DMS53 treated with DMSO at 0.1 percent for 48 hours (cell line): ENCODE results near the gene KCNC1.

Source experiments
- DNase-seq: peaks from one replicate; lab custom pipeline; 2025; ENCODE audit not compliant: unreplicated experiment; lab: John Stamatoyannopoulos, UW

The KCNC1 gene

DNA sequence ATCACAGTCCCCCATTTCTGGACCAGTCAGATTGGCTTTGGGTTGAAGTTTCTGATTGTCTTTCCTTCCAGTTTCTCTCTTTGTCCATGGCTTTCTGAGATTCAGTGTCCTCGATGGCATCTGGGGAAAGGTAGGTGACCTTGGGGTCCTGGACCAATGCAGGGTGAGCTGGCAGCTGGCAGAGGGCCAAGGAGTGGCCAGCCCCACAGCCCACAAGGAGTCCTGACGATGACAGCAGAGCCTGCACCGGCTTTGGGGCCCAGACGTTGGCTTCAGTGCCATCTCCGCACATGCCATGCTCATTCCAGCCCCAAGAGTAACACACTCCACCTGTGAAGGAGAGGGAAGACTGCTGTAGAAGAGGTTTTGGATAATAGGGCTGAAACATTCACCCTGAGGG, 53.5 kb downstream of the KCNC1 start:
- DNase-seq: no peak

DNA sequence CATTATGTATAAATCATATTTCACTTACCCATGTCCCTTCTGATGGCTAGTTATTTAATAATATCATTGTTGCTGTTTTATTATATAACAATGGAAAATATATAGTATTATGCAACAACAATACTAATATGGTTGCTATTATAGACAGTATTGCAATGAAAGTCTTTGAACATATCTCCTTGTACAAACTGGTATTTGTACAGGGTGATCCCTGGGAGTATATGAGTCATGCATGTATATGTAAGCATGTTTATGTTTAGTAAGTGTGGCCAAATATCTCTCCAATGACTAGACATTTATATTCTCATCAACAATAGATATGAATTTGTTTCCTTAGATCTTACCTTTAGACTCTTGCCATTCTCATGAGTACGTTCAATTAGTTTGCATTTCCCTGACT, 55.9 kb downstream of the KCNC1 start:
- DNase-seq: peak; percentile 64

DNA sequence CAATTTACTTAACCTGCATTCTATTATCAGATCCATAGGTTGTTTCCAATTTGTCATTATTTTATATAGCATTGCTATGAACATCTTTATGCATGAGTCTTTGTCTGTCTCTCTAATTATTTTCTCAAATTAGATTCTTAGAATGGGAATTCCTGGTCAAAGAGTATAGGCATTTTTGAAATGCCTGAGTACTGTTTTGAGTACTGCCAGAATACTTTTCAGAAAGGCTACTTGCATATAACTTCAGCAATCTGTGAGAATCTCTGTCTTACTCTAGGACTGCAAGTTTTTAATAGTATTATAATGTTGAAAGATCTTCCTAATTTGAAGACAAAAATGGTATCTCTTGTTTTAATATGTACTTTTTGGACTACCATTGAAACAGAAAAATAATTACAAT, 56.6 kb downstream of the KCNC1 start:
- no peak for DNase-seq

DNA sequence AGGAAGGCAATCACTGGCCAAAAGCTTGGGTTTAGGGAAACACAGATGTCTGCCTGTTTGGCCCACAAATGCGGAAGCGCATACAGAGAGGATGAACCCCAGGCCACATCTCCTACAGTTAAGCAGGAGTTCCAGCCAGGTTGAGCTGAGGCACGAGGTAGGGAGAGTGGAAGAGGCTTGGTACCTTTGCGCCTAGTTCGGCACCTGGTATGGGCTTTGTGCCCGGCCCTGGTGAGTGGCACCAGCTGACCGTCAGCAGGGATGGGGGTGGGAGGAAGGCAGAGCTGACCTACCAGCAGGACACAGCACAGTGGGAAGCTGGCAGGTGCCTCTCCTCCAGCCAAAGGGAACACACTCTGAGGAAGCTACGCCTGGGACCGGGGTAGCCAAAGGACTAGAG, 57.6 kb downstream of the KCNC1 start:
- no peak for DNase-seq

DNA sequence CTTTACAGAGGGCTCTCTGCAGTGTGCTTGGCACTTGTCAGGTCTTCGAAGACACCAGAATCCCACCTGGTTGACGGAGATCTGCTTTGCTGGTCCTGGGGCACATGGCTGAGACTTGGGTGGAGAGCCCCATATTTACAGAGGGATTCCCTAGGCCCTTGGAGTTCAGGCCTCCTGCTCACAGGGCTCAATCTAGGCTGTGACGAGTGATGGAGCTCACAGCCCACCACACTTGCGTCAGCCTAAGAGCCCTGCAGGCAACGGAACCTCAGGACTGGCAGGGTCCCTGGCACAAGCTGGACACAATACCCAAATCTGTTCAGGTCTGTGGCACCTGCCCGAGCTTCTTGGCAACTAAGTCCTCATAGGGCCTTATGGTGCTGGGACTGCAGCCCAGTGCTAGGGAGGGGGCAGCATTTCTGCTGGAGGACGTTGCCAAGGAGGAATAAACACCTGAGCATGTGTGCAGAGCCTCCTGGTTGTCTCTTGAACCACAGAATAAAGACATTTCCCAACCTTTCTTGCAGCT, 59.1 kb downstream of the KCNC1 start:
- no peak for DNase-seq

DNA sequence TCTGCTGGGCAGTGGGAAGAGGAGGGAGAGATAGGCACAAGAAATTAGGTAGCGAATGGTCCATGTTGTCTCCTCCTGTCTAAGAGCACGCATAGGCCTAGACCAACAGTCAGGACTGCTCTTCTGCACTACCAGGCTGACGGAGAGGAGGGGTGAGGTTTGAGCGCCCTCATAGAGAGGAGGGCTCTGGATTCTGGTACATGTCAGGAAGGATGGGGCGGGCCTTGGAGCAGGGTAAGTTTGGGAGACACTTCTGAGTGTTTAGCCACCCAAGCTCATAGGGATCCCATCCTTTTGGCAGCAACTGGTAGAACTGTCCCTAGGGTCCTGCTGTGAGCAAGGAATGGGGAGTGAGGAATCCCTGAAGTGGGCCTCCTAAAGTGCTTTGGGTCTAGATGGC, 60.4 kb downstream of the KCNC1 start:
- DNase-seq: no peak

DNA sequence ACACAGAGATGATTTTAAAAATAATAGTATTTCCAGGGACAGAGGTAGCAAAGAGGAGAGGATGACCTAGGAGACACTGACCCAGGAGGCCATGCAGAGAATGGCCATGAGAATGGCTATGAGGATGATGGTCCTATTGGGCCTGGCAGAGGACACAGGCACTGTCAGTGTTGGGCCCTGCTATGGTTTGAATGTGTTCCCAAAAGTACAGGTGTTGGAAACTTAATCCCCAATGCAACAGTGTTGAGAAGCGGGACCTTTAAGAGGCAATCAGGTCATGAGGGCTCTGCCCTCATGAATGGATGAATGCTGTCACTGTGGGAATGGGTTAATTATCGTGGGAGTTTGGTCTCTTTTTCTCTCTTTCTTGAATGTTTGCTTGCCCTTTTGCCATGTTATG, 61.6 kb downstream of the KCNC1 start:
- no peak for DNase-seq

DNA sequence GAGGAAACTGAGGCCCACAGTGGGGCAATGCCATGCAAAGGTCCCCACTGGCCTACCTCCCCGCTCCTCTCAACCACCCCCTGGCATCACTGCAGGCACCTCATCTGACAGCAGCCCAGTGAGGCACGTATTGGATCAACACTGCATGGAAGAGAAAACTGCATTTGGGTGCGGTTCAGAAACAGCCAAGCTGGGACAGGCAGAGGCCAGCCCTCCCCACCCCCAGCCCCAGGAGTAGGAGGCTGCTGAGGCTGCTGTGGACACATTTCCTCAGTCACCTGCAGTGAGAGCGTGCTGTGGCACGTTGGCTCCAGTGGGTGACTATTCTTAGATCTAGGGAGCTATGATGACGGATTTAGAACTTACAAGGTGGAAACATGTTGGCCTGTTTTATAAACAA, 63.7 kb downstream of the KCNC1 start:
- no peak for DNase-seq

DNA sequence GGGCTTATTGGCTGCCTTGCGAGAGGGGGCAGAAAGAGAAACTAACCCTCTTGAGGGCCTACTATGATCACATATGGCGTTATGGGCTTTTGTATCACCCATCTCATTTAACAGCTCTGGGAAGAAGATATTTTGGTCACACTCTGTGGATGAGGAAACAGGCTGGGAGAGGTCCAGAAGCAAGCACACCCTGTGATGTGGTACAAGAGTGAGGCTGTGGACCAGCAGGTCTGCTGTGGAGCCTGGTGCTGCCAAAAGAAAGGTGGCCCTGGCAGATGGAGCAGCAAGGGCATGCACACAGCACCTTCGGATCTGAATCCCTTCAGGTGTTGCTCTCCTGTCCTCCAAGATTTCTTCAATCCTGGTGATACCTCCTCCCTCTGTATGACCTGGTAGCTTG, 64.1 kb downstream of the KCNC1 start:
- DNase-seq: no peak

DNA sequence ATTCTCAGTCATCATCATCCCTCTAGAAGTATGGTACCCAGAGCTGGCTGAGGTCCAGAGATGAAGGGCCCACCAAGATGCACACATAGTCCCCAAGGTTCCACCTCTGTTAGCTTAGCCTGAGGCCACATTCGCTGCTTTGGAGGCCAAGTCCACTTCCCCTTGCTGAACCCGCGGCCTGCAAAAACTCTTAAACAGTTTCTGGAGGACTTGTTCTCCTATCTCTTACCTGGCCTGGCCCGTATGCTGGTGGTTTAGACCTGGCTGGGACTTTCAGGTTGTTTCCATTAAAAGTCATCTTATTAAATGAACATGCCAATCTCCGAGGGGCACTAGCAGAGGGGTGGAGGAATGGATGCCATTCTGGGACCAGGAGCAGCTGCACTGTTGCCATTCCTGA, 64.6 kb downstream of the KCNC1 start:
- no peak for DNase-seq

DNA sequence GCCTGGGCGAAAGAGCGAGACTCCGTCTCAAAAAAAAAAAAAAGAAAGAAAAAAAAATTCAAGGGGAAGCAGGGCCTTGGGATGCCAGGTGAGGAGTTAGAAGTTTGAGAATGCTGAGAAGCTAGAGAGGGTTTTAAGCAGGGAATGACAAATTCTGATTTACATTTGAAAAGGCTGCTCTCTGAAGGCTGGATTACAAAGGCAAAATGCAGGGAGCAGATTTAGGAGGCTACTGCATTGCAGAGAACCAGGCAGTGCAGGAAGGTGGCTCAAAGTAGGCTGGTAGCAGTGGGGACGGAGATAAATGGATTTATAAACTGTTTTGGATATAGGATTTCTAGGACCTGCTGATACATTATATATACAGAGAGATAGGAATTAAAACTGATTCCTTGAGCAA, 66.6 kb downstream of the KCNC1 start:
- no peak for DNase-seq

DNA sequence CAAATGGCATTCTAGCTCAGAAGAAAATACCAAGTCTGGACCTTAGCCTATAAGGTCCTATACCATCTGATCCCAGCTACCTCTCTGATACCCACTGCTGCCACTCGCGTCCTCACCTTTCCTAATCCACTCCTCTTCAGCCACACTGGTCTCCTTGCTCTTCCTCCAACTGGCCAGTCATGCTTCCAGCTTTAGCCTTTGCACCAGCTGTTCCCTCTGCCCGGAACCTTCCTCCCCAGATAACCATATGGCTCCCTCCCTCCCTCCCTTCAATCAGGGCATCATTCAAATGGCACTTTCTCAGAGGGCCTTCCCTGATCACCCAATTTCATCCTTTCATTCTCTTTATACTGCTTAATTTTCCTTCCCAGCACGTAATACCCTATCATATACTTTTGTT, 67.9 kb downstream of the KCNC1 start:
- no peak for DNase-seq

DNA sequence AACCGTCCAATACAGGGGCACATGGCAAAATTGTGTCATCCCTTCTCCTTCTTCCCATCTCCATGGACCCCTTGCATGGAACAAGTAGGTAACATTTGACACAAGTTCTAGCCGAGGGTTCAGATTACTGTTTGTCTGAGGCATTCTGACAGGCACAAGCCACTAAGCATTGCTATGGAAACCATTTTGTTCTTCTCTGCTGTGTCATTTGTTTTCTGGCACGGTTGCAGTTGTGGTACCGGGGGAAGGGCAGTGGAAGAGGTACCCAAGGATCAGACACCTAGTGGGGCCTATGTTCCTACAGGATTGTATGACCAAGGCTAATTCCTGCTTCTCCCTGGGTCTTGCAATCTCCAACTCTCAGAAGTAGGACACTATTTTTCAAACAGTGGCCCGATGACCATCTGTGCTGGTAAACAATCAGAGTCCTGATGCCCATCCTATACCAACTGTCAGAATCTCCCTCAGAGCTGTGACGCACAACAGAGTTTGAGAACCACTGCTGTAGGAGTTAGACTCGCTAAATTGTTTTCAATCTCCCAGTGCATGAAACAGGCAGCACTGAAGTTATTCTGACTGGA, 69.3 kb downstream of the KCNC1 start:
- no peak for DNase-seq

DNA sequence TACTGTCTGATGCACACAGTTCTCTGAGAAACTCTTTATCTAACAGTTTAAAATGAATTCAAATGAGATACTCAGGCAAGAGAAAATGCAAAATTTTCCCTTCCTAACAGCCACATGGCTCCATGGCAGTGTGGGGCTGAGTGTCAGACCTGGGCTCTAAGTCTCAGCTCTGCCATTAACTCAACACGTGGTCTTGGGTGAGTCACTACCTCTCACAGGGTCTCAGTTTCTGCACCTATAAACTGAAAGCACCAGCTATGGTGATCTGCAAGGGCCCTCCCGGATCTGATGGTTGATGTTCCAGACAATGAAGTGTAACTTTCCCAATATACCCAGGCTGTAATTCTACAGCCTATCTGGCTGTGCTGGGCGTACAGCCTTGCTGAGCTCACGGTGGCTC, 70.5 kb downstream of the KCNC1 start:
- DNase-seq: no peak

DNA sequence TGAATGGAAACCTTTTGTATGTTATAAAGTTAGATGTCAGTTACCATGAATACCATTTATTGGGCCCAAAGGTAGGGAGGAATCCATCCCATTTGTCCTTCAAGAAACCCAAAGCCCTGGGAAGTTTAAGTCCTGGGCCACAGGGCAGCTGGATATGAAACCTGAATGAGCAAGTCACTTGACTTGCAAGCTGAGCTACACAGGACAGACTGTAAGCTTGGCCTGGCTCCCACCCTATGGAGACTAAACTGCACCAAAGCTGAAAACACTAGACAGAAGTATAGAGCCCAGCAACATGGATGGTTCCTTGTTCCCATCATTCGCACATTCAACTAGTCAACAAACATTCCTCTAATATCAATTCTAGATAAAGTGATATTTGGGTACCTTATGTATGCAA, 71.3 kb downstream of the KCNC1 start:
- no peak for DNase-seq

DNA sequence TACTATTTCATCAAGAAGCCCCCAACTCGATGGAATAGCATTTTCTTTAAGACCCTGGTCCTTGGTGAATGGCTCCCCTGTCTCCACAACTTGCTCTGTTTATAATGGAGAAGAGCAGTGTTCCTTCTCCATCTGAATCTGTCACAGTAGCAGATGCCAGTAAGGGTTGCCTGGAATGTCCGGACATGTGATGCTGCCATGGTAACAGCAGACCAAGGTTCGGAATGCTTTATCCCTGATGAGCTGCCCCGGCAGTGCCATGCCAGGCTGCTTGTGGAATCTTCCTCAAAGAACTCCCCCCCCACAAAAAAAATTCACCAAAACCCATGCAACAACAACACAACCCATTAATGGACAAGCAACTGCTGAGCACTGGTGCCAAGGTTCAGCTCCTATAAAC, 72.5 kb downstream of the KCNC1 start:
- no peak for DNase-seq

DNA sequence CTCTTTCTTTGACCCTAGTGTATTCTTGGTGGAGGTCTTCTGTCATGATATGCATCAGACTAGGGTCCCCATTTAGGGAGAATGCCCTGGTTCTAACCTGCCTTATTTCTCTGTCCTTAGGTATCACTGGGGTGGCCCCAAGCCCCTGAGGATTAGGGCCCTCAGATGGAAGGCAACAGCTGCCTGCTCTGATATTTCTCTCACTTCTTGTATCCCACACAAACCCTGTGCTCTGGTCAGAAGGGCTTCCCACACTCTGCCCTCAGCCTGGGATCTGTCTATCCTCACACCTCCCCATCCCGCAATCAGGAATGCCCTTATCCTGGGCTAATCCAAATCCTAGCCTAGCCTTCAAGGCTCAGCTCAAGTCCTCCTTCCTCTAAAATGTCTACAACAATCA, 75.5 kb downstream of the KCNC1 start:
- DNase-seq: no peak

DNA sequence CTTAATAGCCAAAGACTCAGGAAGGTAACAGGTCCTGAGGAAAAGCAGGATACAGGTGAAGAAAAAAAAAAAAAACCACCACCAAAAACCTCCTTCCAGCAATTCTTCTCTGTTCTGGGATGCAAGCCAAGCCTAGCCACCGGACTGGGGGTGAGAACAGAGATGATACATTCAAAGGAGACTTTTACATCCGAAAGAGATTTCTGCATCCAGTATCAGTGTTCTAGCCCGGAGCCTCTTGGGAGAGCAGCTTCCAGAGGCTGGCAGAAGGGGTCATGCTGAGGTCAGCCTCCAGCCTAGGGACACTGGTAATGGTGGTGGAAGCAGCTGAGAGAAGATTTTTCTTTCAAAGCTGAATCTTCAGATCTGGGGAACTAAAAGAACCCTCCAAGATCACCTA, 76.2 kb downstream of the KCNC1 start:
- no peak for DNase-seq

DNA sequence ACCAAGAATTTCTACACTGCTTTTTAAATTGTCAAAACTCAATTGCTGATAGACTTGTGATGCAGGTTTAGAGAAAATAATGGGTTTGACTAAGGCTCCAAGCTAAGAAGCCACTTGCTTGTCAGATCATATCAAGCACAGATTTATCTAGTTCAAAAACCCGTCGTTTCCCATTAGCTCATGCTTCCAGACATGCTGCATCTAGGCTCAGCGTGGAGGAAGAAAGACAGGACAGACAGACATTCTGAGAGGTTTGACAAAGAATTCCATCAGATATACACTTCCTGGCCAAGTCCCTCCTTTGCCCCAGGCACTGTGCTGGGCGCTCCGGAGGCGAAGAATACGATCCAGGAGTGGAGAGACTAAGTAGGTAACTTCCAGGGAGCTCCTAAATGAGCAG, 76.8 kb downstream of the KCNC1 start:
- DNase-seq: no peak

DNA sequence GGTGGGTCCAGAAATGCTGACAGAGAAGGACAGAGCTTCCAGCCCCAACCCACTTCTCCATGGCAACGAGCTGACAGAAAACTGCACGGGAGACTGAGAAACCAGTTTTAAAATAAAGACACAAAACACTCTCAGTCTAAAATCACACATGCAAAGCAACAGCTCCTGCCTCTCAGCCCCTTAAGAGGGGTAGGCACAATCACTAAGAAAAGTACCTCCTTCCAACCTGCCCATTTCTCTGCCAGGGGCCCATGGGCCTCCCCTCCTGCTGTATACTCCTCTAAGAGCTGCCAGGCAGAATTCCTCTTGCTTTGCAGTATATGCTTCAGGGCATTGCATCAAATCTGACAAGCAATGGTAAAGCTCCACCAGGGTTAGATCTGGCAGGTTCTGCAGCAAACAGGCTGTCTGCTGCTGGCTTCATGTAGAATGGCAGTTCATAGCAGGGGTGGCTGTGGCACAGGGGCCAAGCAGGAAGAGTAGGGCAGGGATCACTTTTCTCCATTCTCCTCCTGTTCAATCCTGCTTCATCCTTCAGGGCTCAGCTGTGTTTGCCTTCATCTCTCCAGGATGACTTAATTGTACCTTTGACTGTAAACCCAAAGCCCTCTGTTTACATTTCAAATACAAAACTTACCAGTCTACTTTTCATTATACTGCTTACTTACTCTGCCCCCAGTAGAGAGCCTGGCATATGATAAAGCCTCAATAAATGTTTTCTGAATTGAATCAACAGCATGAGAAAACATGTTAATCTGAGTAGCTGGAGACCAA, 77.7 kb downstream of the KCNC1 start:
- peak; percentile 34 for DNase-seq

DNA sequence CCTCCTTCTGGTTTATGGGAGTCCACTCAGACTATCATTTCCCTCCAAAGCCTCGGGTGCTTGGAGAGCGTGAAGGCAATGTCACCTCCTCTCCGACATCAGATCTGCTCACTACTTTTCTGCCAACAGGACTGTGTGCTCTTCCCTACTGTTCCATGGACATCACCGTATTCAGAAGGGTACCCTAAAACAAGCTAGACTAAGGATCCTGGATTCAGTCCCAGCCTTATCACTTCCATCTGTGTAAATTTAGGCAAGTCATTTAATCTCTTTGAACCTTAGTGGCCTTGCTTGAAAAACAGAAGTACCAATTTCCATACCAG, 78.2 kb downstream of the KCNC1 start:
- DNase-seq: no peak

DNA sequence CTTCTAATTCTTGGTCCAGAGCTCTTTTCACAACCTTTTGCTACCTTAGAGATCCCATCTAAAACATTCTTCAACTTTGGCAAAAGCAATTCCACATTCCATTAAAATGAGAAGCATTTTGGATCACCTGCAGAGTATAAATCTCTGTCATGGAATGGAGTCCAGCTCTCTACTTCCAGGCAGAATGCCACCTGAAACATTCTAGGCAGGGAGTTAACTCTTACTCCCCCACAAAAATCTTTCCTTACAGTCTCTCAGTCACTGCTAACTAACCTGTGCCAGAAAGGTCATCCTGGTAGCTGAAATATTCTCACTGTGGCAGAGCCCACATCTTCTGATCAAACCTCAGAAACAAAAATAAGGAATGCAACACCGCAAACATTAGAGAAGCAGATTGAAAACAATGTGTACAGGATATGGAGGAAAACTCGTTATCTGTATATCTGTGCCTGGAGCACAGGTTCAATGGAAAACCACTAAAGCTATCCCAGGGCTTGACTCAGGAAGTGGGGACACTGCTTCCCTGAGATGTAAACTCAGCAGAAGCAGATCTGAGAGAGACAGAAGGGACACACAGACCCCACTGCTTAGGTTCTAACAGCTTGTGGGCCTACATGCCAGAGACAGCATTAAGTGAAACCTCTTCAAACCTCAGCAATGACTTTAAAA, 78.9 kb downstream of the KCNC1 start:
- no peak for DNase-seq

DNA sequence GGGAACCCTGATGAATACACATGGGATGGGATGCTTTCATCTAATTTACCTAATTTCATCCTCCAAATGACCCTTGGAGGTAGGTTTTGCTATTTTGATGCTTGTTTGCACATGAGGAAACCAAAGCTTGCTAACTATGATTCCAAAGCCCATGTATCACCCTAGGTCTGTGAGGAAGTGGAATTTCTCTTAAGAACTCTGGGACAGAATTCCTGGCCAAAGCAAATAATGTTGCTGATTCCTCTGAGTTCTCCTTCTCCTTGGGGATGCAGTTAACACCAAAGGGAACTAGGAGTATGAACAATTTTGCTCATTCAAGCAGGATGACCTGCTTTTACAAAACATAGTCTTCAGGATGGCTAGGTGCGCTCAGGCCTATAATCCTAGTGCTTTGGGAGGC, 80.0 kb downstream of the KCNC1 start:
- no peak for DNase-seq
